CD14-positive monocyte (primary cell): Measurements from ENCODE around the gene PPP1R15B. TPM values are rescaled to one million over a fixed set of nuclear protein-coding genes. Genes with fewer than 3 reads are reported as not detected.

Experiments used
- DNase-seq, 3 donors: peaks; one replicate each; pipeline ENCODE4 v3.0.0-alpha.2; 2011 to 2022
- H2AFZ ChIP-seq: 2 replicates; pipeline ENCODE4 v1.6.0; 2012; ENCODE audit warnings: mild to moderate bottlenecking, low read depth, low read length, inconsistent platforms; ENCODE audit not compliant: insufficient read depth, poor library complexity, severe bottlenecking
- H3K27ac ChIP-seq, 2 donors: 1 replicate in 1 of 2; 2 replicates in 1 of 2; pipeline ENCODE4 v1.5.1; 2012 to 2013; ENCODE audit warnings: low read length in 2 of 2, control low read depth in 1 of 2, inconsistent platforms in 1 of 2, low read depth in 1 of 2, mild to moderate bottlenecking in 1 of 2
- H3K27me3 ChIP-seq, 2 donors: one replicate each; pipeline versions ENCODE4 v1.6.0 to v1.6.1; 2011 to 2013; ENCODE audit warnings: low read length in 2 of 2; ENCODE audit not compliant: control insufficient read depth in 2 of 2, insufficient read depth in 2 of 2
- H3K36me3 ChIP-seq, 2 donors: replicated peaks in 1 of 2; 1 replicate in 1 of 2; 2 replicates in 1 of 2; pipeline versions ENCODE4 v1.5.1 to v1.6.1; 2012 to 2013; ENCODE audit warnings: low read length in 2 of 2, control low read depth in 1 of 2, inconsistent platforms in 1 of 2, mild to moderate bottlenecking in 1 of 2; ENCODE audit not compliant: insufficient read depth in 2 of 2, control insufficient read depth in 1 of 2
- H3K4me1 ChIP-seq, 2 donors: 1 replicate in 1 of 2; 2 replicates in 1 of 2; pipeline versions ENCODE4 v1.5.1 to v1.6.1; 2012 to 2013; ENCODE audit warnings: low read length in 2 of 2, control low read depth in 1 of 2, inconsistent platforms in 1 of 2, mild to moderate bottlenecking in 1 of 2, moderate library complexity in 1 of 2; ENCODE audit not compliant: insufficient read depth in 2 of 2, control insufficient read depth in 1 of 2
- H3K4me2 ChIP-seq: replicated peaks from 2 replicates; pipeline ENCODE3; 2012; ENCODE audit warnings: low read length, moderate library complexity, mild to moderate bottlenecking; ENCODE audit not compliant: poor library complexity, severe bottlenecking; ENCODE audit errors: extremely low read depth
- H3K4me3 ChIP-seq, 3 experiments: fragments of 200-600 bp in 1 of 3; sonication (generic) in 1 of 3; replicated peaks in 1 of 3; 1 replicate in 2 of 3; 2 replicates in 1 of 3; pipeline ENCODE4 v1.5.1; 2011 to 2013; ENCODE audit warnings: low read length in 3 of 3, mild to moderate bottlenecking in 3 of 3, control low read depth in 2 of 3, low read depth in 2 of 3, inconsistent platforms in 1 of 3, moderate library complexity in 1 of 3
- H3K79me2 ChIP-seq: 2 replicates; pipeline ENCODE4 v1.6.0; 2012; ENCODE audit warnings: mild to moderate bottlenecking, control low read depth, inconsistent platforms, low read length, moderate library complexity; ENCODE audit not compliant: insufficient read depth
- H3K9ac ChIP-seq: 2 replicates; pipeline ENCODE4 v1.6.0; 2017; ENCODE audit warnings: low read length, mild to moderate bottlenecking; ENCODE audit not compliant: insufficient read depth, poor library complexity, severe bottlenecking
- H3K9me3 ChIP-seq, 2 donors: replicated peaks in 1 of 2; 1 replicate in 1 of 2; 2 replicates in 1 of 2; pipeline versions ENCODE4 v1.5.1 to v1.6.1; 2012 to 2013; ENCODE audit warnings: low read length in 2 of 2, control low read depth in 1 of 2; ENCODE audit not compliant: control insufficient read depth in 1 of 2, insufficient read depth in 1 of 2
- H4K20me1 ChIP-seq: 2 replicates; pipeline ENCODE4 v1.6.0; 2012; ENCODE audit warnings: mild to moderate bottlenecking, low read length, control low read depth, moderate library complexity; ENCODE audit not compliant: insufficient read depth
- H3K27ac Mint-ChIP-seq, 7 donors: one replicate each; pipeline ENCODE4 v1.8.0; 2020; ENCODE audit warnings: mild to moderate bottlenecking in 7 of 7, mixed read lengths in 7 of 7, moderate library complexity in 6 of 7, inconsistent platforms in 2 of 7
- H3K27me3 Mint-ChIP-seq, 3 donors: one replicate each; pipeline ENCODE4 v1.8.0; 2021 to 2022; ENCODE audit warnings: low read depth in 3 of 3, mild to moderate bottlenecking in 3 of 3, mixed read lengths in 3 of 3, moderate library complexity in 3 of 3, inconsistent platforms in 1 of 3
- H3K36me3 Mint-ChIP-seq, 2 donors: one replicate each; pipeline ENCODE4 v1.8.0; 2020; ENCODE audit warnings: mixed read lengths in 2 of 2, inconsistent platforms in 1 of 2, mild to moderate bottlenecking in 1 of 2
- H3K4me1 Mint-ChIP-seq: one replicate; pipeline ENCODE4 v1.8.0; 2020; ENCODE audit warnings: mild to moderate bottlenecking, mixed read lengths
- H3K4me3 Mint-ChIP-seq, 2 donors: one replicate each; pipeline ENCODE4 v1.8.0; 2020; ENCODE audit warnings: mild to moderate bottlenecking in 2 of 2, mixed read lengths in 2 of 2, moderate library complexity in 1 of 2
- H3K9me3 Mint-ChIP-seq, 7 donors: one replicate each; pipeline ENCODE4 v1.8.0; 2020 to 2022; ENCODE audit warnings: mixed read lengths in 7 of 7, mild to moderate bottlenecking in 6 of 7, moderate library complexity in 6 of 7, inconsistent platforms in 2 of 7
- CTCF ChIP-seq: fragments of 200-600 bp; IDR thresholded peaks from one replicate; pipeline ENCODE4 v1.8.0; 2022; ENCODE audit warnings: antibody characterized with exemption, mild to moderate bottlenecking
- WGBS: methylation state at CpG from one replicate; pipeline ENCODE4 v1.1.5; 2013; ENCODE audit warnings: missing lambda C conversion rate; ENCODE audit not compliant: insufficient coverage; 5-methylcytosine and 5-hydroxymethylcytosine counted together
- intact Hi-C, 2 donors: fragments of 100-400 bp; cut with micrococcal nuclease; formaldehyde crosslinking; loops; one replicate each; pipeline versions ENCODE4 v1.15.0 to v1.15.1; 2023
- polyA plus RNA-seq, 3 donors: library from polyadenylated mRNA; depleted of rRNA in 1 of 3; unstranded in 2 of 3; stranded (reverse) in 1 of 3; fragments of 300-500 nt in 2 of 3; fragments of >200 nt in 1 of 3; fragmentation: Illumina TruSeq in 2 of 3; gene quantifications; 1 replicate in 2 of 3; 2 replicates in 1 of 3; pipeline ENCODE4 v1.2.3, GENCODE V29; 2012 to 2021

The PPP1R15B gene
- polyA plus RNA-seq, 3 donors, result 31.1 to 117 (median 31.8) TPM

GRCh38 chr1:204366759-204367158 lies 44.9 kb downstream of the PPP1R15B start:
- Histone ChIP-seq H3K4me1 (peaks cover 7 to 12% of the 10 kb centered on the region in 2 donors), H3K4me2 (no peak overlapping the region), H3K27me3 (peaks cover 0 to 3% of the 10 kb centered on the region in 2 donors), H3K36me3 (no peaks in the 10 kb centered on the region), H2AFZ (no peak overlapping the region), H4K20me1 (no peaks in the 10 kb centered on the region), H3K9ac (no peak overlapping the region), H3K27ac (no peak overlapping the region), H3K9me3 (no peaks in the 10 kb centered on the region), H3K79me2 (no peaks in the 10 kb centered on the region), H3K4me3 (no peak overlapping the region)
- TF ChIP-seq CTCF, result no peak
- H3K27ac Mint-ChIP-seq, result no peak overlapping the region
- peaks cover 9% of the 10 kb centered on the region for H3K4me1 Mint-ChIP-seq
- no peaks in the 10 kb centered on the region for H3K9me3 Mint-ChIP-seq
- no peak overlapping the region for H3K4me3 Mint-ChIP-seq
- H3K27me3 Mint-ChIP-seq, result peaks cover 15 to 23% (median 18%) of the 10 kb centered on the region in 3 donors
- intact Hi-C loops, result loop anchor here in 1 of 2 donors (5.0 to 10.0 kb wide), 2 partner anchors 102 to 204 kb away; no protein-coding TSS in a partner anchor
- 87% methylated on average over 7 of the region's 7 CpGs for WGBS
- H3K36me3 Mint-ChIP-seq, result no peaks in the 10 kb centered on the region
- no peak for DNase-seq

GRCh38 chr1:204363335-204364114 lies 48.1 kb downstream of the PPP1R15B start:
- Histone ChIP-seq H3K27ac (no peak overlapping the region), H3K36me3 (no peaks in the 10 kb centered on the region), H4K20me1 (no peaks in the 10 kb centered on the region), H3K4me2 (peak overlapping the region; percentile 85), H3K9me3 (no peaks in the 10 kb centered on the region), H3K4me3 (peak overlapping the region; percentile 20 to 78 (median 52)), H3K79me2 (no peaks in the 10 kb centered on the region), H3K27me3 (peaks cover 5 to 22% of the 10 kb centered on the region in 2 donors), H2AFZ (peak overlapping the region; percentile 95), H3K9ac (peak overlapping the region; percentile 52), H3K4me1 (peaks cover 7 to 12% of the 10 kb centered on the region in 2 donors)
- Mint-ChIP-seq H3K4me3 (peak overlapping the region; percentile 80 to 92), H3K4me1 (peaks cover 10% of the 10 kb centered on the region), H3K9me3 (peaks cover 0 to 4% (median 0%) of the 10 kb centered on the region in 7 donors), H3K36me3 (no peaks in the 10 kb centered on the region), H3K27me3 (peaks cover 26 to 39% (median 34%) of the 10 kb centered on the region in 3 donors), H3K27ac (peak overlapping the region in 3 of 7 donors; percentile 6 to 52 (median 48))
- peak; percentile 56 to 74 (median 69) for DNase-seq
- TF ChIP-seq CTCF, result peak; percentile 95
- intact Hi-C loops, result loop anchor here (1.0 to 10.0 kb wide), 5 partner anchors 99 to 201 kb away; no protein-coding TSS in a partner anchor
- under 1% methylated on average over 19 of the region's 27 CpGs for WGBS
